Suprapubic skin (tissue), 4 donors: Measurements from ENCODE around the gene SPOP.

Source experiments
- CTCF ChIP-seq, 2 donors: fragments of 200-600 bp in 1 of 2; fragments of 450-650 bp in 1 of 2; sonication (generic) in 1 of 2; IDR thresholded peaks; one replicate each; pipeline ENCODE4 v1.5.1; 2016 to 2019; ENCODE audit warnings: antibody characterized with exemption in 2 of 2, mild to moderate bottlenecking in 1 of 2, moderate library complexity in 1 of 2
- EP300 ChIP-seq: sonication (generic); formaldehyde crosslinking; IDR thresholded peaks from one replicate; pipeline ENCODE4 v1.6.1; 2017; ENCODE audit warnings: antibody characterized with exemption
- POLR2A ChIP-seq, 2 donors: fragments of 450-650 bp; IDR thresholded peaks; one replicate each; pipeline ENCODE4 v1.6.1; 2017; ENCODE audit warnings: antibody characterized with exemption in 2 of 2, mild to moderate bottlenecking in 2 of 2, moderate library complexity in 2 of 2
- POLR2AphosphoS5 ChIP-seq, 3 donors: sonication (generic); formaldehyde crosslinking; IDR thresholded peaks; one replicate each; pipeline ENCODE4 v1.6.1; 2017; ENCODE audit warnings: antibody characterized with exemption in 3 of 3

GRCh38 chr17:49564638-49565037, 113.3 kb downstream of the SPOP start:
- no peak for TF ChIP-seq CTCF (IDR thresholded peaks at IDR 0.05)
- TF ChIP-seq EP300: no peak
- TF ChIP-seq POLR2A (IDR thresholded peaks at IDR 0.05): no peak
- TF ChIP-seq POLR2AphosphoS5 (IDR thresholded peaks at IDR 0.05): no peak
